Astrocyte (in vitro differentiated cells and primary cell): ENCODE results near the gene CHURC1. TPM values are rescaled to one million over a fixed set of nuclear protein-coding genes. Genes with fewer than 3 reads are reported as not detected.

ENCODE experiments used
- DNase-seq: peaks from one replicate; pipeline ENCODE4 v3.0.0-alpha.2; 2010; ENCODE audit warnings: low read depth
- FAIRE-seq: peaks from 2 replicates; lab custom pipeline; 2011; peaks lifted over from hg19 to GRCh38; lab: Jason Lieb, UNC
- H2AFZ ChIP-seq: 2 replicates; pipeline ENCODE4 v1.6.0; 2012; ENCODE audit warnings: low read depth, low read length, inconsistent platforms
- H3K27ac ChIP-seq: 2 replicates; pipeline ENCODE4 v1.5.1; 2011; ENCODE audit warnings: low read depth, low read length, inconsistent platforms
- H3K27me3 ChIP-seq: 2 replicates; pipeline ENCODE4 v1.6.0; 2011; ENCODE audit warnings: low read length, inconsistent platforms; ENCODE audit not compliant: insufficient read depth
- H3K36me3 ChIP-seq: 2 replicates; pipeline ENCODE4 v1.5.1; 2011; ENCODE audit warnings: low read length, inconsistent platforms; ENCODE audit not compliant: insufficient read depth
- H3K4me1 ChIP-seq: 2 replicates; pipeline ENCODE4 v1.5.1; 2011; ENCODE audit warnings: low read length, inconsistent platforms; ENCODE audit not compliant: insufficient read depth
- H3K4me2 ChIP-seq: 2 replicates; pipeline ENCODE4 v1.6.0; 2012; ENCODE audit warnings: low read length, inconsistent platforms
- H3K4me3 ChIP-seq: 2 replicates; pipeline ENCODE4 v1.5.1; 2011; ENCODE audit warnings: low read depth, mild to moderate bottlenecking, low read length, inconsistent platforms; ENCODE audit not compliant: insufficient read depth
- H3K79me2 ChIP-seq: 2 replicates; pipeline ENCODE4 v1.6.0; 2012; ENCODE audit warnings: mild to moderate bottlenecking, low read length, inconsistent platforms; ENCODE audit not compliant: insufficient read depth
- H3K9ac ChIP-seq: 2 replicates; pipeline ENCODE4 v1.6.0; 2012; ENCODE audit warnings: mild to moderate bottlenecking, low read length, inconsistent platforms
- H3K9me3 ChIP-seq: 2 replicates; pipeline ENCODE4 v1.5.1; 2012; ENCODE audit warnings: low read depth, mild to moderate bottlenecking, low read length, inconsistent platforms; ENCODE audit not compliant: insufficient read depth
- H4K20me1 ChIP-seq: 2 replicates; pipeline ENCODE4 v1.6.0; 2012; ENCODE audit warnings: low read length, inconsistent platforms; ENCODE audit not compliant: insufficient read depth
- H3K27ac Mint-ChIP-seq: one replicate; pipeline ENCODE4 v1.8.0; 2021; ENCODE audit warnings: mild to moderate bottlenecking, mixed read lengths; ENCODE audit not compliant: unreplicated experiment
- H3K27me3 Mint-ChIP-seq: one replicate; pipeline ENCODE4 v1.8.0; 2021; ENCODE audit warnings: low read depth, mixed read lengths; ENCODE audit not compliant: unreplicated experiment
- H3K36me3 Mint-ChIP-seq: one replicate; pipeline ENCODE4 v1.8.0; 2021; ENCODE audit warnings: low read depth, mixed read lengths; ENCODE audit not compliant: unreplicated experiment
- H3K4me1 Mint-ChIP-seq: one replicate; pipeline ENCODE4 v1.8.0; 2021; ENCODE audit warnings: low read depth, mixed read lengths; ENCODE audit not compliant: unreplicated experiment
- H3K4me3 Mint-ChIP-seq: one replicate; pipeline ENCODE4 v1.8.0; 2021; ENCODE audit warnings: mild to moderate bottlenecking, moderate library complexity, mixed read lengths; ENCODE audit not compliant: unreplicated experiment
- H3K9me3 Mint-ChIP-seq: one replicate; pipeline ENCODE4 v1.8.0; 2021; ENCODE audit warnings: mild to moderate bottlenecking, mixed read lengths; ENCODE audit not compliant: unreplicated experiment
- EZH2 ChIP-seq: IDR thresholded peaks from 2 replicates; pipeline ENCODE4 v1.6.1; 2012; ENCODE audit warnings: mild to moderate bottlenecking, low read length, inconsistent platforms; ENCODE audit not compliant: insufficient read depth
- total RNA-seq: library from RNA; stranded (reverse); gene quantifications from 2 replicates; pipeline ENCODE4 v1.2.1, GENCODE V29; 2021
- TF ChIP-seq, protein P1 (sequence below): IDR thresholded peaks from 2 replicates; pipeline ENCODE4 v1.5.1; 2011; ENCODE audit warnings: low read depth, mild to moderate bottlenecking, inconsistent platforms, low read length, moderate library complexity; ENCODE audit not compliant: insufficient read depth

The CHURC1 gene
- total RNA-seq, 1 donor from 2014 or later = 48.1 TPM

DNA sequence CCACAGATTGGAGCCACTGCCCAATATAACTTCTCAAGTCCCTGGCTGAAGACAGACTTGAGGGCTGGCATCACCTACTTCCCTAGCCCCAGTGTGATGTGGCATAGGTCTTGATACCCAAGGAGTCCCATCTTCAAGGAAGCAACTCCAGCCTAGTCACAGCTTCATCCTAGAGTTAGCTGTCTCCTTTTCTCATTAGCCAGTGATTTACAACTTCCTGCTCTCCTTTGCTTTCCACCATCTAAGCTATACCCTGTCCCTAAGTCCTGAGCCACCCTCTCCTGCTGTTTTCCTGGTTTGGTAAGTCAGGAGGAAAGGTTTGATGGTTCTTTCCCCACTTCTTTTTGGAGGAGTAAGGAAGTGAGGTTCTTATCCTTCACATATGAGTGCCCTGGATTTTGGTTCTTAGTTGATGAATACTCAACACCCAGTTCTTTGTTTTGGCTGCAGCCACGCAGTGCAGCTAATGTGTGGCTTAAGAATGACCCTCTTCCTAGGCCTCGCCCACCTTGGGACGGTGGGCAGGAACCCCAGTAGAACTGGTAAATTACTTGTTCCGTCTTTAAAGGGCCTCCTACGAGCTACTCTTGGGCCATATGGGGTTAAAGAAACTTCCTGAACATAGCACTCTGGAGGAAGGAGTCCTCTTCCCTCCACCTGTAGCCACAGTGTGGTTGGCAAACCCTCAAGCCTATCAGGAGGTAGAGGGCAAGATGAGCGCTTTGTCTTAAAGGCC, 32.2 kb downstream of the CHURC1 start:
- DNase-seq = no peak
- Histone ChIP-seq H3K4me3 (no peak overlapping the region), H4K20me1 (no peaks in the 10 kb centered on the region), H3K79me2 (no peaks in the 10 kb centered on the region), H3K36me3 (no peaks in the 10 kb centered on the region), H3K9ac (no peak overlapping the region), H3K9me3 (no peaks in the 10 kb centered on the region), H3K27ac (no peak overlapping the region), H3K4me2 (no peak overlapping the region), H2AFZ (no peak overlapping the region), H3K27me3 (no peaks in the 10 kb centered on the region), H3K4me1 (no peaks in the 10 kb centered on the region)
- H3K36me3 Mint-ChIP-seq = peaks cover 37% of the 10 kb centered on the region
- H3K4me3 Mint-ChIP-seq = no peak overlapping the region
- TF ChIP-seq, protein P1, sequence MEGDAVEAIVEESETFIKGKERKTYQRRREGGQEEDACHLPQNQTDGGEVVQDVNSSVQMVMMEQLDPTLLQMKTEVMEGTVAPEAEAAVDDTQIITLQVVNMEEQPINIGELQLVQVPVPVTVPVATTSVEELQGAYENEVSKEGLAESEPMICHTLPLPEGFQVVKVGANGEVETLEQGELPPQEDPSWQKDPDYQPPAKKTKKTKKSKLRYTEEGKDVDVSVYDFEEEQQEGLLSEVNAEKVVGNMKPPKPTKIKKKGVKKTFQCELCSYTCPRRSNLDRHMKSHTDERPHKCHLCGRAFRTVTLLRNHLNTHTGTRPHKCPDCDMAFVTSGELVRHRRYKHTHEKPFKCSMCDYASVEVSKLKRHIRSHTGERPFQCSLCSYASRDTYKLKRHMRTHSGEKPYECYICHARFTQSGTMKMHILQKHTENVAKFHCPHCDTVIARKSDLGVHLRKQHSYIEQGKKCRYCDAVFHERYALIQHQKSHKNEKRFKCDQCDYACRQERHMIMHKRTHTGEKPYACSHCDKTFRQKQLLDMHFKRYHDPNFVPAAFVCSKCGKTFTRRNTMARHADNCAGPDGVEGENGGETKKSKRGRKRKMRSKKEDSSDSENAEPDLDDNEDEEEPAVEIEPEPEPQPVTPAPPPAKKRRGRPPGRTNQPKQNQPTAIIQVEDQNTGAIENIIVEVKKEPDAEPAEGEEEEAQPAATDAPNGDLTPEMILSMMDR = no peak
- no peak for TF ChIP-seq EZH2
- no peaks in the 10 kb centered on the region for H3K9me3 Mint-ChIP-seq
- H3K27ac Mint-ChIP-seq = no peak overlapping the region
- no peaks in the 10 kb centered on the region for H3K27me3 Mint-ChIP-seq
- FAIRE-seq = no peak
- H3K4me1 Mint-ChIP-seq = no peaks in the 10 kb centered on the region

DNA sequence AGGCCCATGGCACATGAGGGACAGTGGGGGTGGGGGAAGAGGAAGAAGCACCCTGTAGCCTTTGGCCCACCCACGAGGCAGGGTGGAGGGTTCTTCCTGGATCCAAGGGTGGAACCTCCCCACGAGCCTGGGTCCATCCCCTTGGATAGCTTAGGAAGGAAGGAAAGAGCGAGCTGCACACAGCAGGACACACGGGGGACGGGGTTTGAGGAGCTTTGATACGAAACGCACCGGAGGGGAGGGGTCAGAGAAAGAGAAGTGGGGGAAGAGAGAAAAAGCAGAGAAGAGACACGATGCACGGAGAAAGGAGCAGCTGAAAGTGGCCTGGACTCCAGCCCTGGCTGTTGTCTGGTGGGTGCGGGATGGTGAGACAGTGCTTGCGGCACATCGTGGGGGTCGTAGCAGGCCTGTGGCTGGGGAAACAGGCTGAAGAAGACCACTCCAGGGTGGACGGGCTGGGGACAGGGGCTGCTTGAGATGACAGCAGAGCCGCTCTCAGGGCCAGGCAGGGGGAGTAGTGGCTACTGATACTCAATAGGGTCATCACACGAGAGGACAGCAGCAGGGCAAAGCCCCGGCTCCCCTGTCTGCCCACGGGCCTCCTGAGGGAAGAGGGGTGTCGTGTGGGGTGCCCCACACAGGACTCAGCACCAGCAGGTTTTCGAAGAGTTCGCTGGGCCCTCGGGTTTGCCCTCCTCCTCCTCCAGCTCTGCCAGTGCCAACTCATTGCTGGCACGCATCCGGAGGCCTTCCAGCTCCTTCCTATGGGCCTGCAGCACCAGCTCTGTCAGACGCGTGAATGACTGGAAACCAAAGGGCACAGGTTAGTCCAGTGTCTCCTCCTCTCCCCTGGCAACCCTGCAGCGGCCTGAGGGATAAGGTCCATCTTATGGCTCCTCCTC, 33.7 kb downstream of the CHURC1 start:
- H3K27ac Mint-ChIP-seq = no peak overlapping the region

More for the DNA sequence above, 33.7 kb downstream of the CHURC1 start:
- H3K4me1 ChIP-seq = no peaks in the 10 kb centered on the region
- H3K9me3 Mint-ChIP-seq = no peaks in the 10 kb centered on the region
- no peaks in the 10 kb centered on the region for H3K27me3 ChIP-seq
- H3K4me3 Mint-ChIP-seq = no peak overlapping the region
- no peaks in the 10 kb centered on the region for H3K27me3 Mint-ChIP-seq
- peaks cover 3% of the 10 kb centered on the region for H4K20me1 ChIP-seq
- H3K79me2 ChIP-seq = no peaks in the 10 kb centered on the region
- no peak overlapping the region for H3K4me2 ChIP-seq
- H3K9ac ChIP-seq = no peak overlapping the region
- no peak overlapping the region for H3K27ac ChIP-seq
- FAIRE-seq (no peak), DNase-seq (no peak)
- no peaks in the 10 kb centered on the region for H3K4me1 Mint-ChIP-seq
- peaks cover 41% of the 10 kb centered on the region for H3K36me3 Mint-ChIP-seq
- no peak overlapping the region for H2AFZ ChIP-seq
- no peak overlapping the region for H3K4me3 ChIP-seq
- TF ChIP-seq, protein P1 = no peak
- TF ChIP-seq EZH2 = no peak
- no peaks in the 10 kb centered on the region for H3K9me3 ChIP-seq
- no peaks in the 10 kb centered on the region for H3K36me3 ChIP-seq
